Natural killer cell (primary cell): Measurements from ENCODE around the gene RENBP. TPM values are rescaled to one million over a fixed set of nuclear protein-coding genes. Genes with fewer than 3 reads are reported as not detected.

Experiments used
- ATAC-seq, 3 donors: fragments of 150-1000 bp in 2 of 3; fragments of 200-7000 bp in 1 of 3; cut with Tn5 transposase; 1 replicate in 1 of 3; 2 replicates in 2 of 3; pipeline ENCODE4 v1.10.0; 2021; ENCODE audit warnings: mild to moderate bottlenecking in 2 of 3, moderate library complexity in 2 of 3
- DNase-seq, 2 donors: peaks; one replicate each; pipeline versions ENCODE4 v3.0.0 to v3.0.0-alpha.2; 2013 to 2021; ENCODE audit warnings: mixed read lengths in 1 of 2
- H3K27ac ChIP-seq: one replicate; pipeline ENCODE4 v1.5.1; 2013; ENCODE audit warnings: mild to moderate bottlenecking, low read length
- H3K27me3 ChIP-seq: one replicate; pipeline ENCODE4 v1.6.1; 2013; ENCODE audit warnings: low read length; ENCODE audit not compliant: control insufficient read depth, insufficient read depth
- H3K36me3 ChIP-seq: one replicate; pipeline ENCODE4 v1.6.1; 2013; ENCODE audit warnings: low read length; ENCODE audit not compliant: control insufficient read depth, insufficient read depth
- H3K4me1 ChIP-seq: one replicate; pipeline ENCODE4 v1.6.1; 2013; ENCODE audit warnings: low read length; ENCODE audit not compliant: control insufficient read depth, insufficient read depth
- H3K4me3 ChIP-seq: one replicate; pipeline ENCODE4 v1.5.1; 2013; ENCODE audit warnings: low read length
- H3K9me3 ChIP-seq: one replicate; pipeline ENCODE4 v1.6.1; 2013; ENCODE audit warnings: low read length; ENCODE audit not compliant: control insufficient read depth, insufficient read depth
- H3K27ac Mint-ChIP-seq, 2 donors: one replicate each; pipeline ENCODE4 v1.8.0; 2022; ENCODE audit warnings: mild to moderate bottlenecking in 2 of 2, mixed read lengths in 2 of 2, moderate library complexity in 1 of 2
- H3K27me3 Mint-ChIP-seq, 2 donors: one replicate each; pipeline ENCODE4 v1.8.0; 2022; ENCODE audit warnings: low read depth in 2 of 2, mixed read lengths in 2 of 2
- H3K36me3 Mint-ChIP-seq: one replicate; pipeline ENCODE4 v1.8.0; 2022; ENCODE audit warnings: mixed read lengths
- H3K4me1 Mint-ChIP-seq, 2 donors: one replicate each; pipeline ENCODE4 v1.8.0; 2022; ENCODE audit warnings: mixed read lengths in 2 of 2
- H3K4me3 Mint-ChIP-seq: one replicate; pipeline ENCODE4 v1.8.0; 2022; ENCODE audit warnings: mild to moderate bottlenecking, moderate library complexity, mixed read lengths
- H3K9me3 Mint-ChIP-seq, 2 donors: one replicate each; pipeline ENCODE4 v1.8.0; 2022; ENCODE audit warnings: mixed read lengths in 2 of 2
- WGBS: methylation state at CpG from one replicate; pipeline ENCODE4 v1.1.7; 2013; ENCODE audit warnings: missing lambda C conversion rate; ENCODE audit not compliant: insufficient coverage; 5-methylcytosine and 5-hydroxymethylcytosine counted together
- intact Hi-C: fragments of 100-400 bp; cut with micrococcal nuclease; formaldehyde crosslinking; loops from one replicate; pipeline ENCODE4 v1.14.2; 2022
- total RNA-seq, 4 donors: library from RNA; stranded (reverse); fragments of 120-200 nt in 1 of 4; gene quantifications; one replicate each; pipeline versions ENCODE4 v1.2.3 to v1.2.4, GENCODE V29; 2013 to 2022
- TF ChIP-seq, protein P1 (sequence below): fragments of 200-600 bp; IDR thresholded peaks from one replicate; pipeline ENCODE4 v1.8.0; 2022; ENCODE audit warnings: antibody characterized with exemption

RENBP gene
- total RNA-seq, 3 donors from 2014 or later (not counting 1 experiment from before 2014, with no cell fraction given) = 14.3 to 17.1 (median 15.2) TPM

DNA sequence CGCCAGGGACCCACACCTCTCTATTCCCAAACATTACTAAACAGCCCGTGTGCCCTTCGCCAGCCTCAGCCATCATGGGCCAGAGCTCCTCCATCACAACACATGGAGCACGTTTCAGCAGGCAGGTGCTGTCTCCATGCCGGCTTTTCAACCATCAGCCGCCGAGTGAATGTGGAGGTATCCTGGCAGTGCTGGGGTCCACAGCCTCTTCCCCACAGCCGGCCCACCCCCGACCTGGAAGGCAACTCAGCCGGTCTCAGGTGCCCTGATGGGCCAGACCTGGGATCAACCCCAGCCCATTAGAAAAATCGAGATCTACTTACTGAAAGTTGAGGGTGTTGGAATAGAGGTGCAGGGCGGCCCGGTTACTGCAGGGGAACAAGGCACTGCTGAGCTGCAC lies 12.7 kb downstream of the RENBP start:
- intact Hi-C loops = no loop called here
- Mint-ChIP-seq H3K27me3 (no peaks in the 10 kb centered on the region), H3K36me3 (no peaks in the 10 kb centered on the region), H3K27ac (peak overlapping the region in 1 of 2 donors; percentile 76), H3K9me3 (no peaks in the 10 kb centered on the region), H3K4me3 (no peak overlapping the region), H3K4me1 (peaks cover 9 to 34% of the 10 kb centered on the region in 2 donors)
- no peak overlapping the region for H3K4me3 ChIP-seq
- peaks cover 22% of the 10 kb centered on the region for H3K36me3 ChIP-seq
- TF ChIP-seq, protein P1, sequence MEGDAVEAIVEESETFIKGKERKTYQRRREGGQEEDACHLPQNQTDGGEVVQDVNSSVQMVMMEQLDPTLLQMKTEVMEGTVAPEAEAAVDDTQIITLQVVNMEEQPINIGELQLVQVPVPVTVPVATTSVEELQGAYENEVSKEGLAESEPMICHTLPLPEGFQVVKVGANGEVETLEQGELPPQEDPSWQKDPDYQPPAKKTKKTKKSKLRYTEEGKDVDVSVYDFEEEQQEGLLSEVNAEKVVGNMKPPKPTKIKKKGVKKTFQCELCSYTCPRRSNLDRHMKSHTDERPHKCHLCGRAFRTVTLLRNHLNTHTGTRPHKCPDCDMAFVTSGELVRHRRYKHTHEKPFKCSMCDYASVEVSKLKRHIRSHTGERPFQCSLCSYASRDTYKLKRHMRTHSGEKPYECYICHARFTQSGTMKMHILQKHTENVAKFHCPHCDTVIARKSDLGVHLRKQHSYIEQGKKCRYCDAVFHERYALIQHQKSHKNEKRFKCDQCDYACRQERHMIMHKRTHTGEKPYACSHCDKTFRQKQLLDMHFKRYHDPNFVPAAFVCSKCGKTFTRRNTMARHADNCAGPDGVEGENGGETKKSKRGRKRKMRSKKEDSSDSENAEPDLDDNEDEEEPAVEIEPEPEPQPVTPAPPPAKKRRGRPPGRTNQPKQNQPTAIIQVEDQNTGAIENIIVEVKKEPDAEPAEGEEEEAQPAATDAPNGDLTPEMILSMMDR = no peak
- H3K4me1 ChIP-seq = peaks cover 42% of the 10 kb centered on the region
- 97% methylated on average over 13 of the region's 13 CpGs for WGBS
- H3K9me3 ChIP-seq = no peaks in the 10 kb centered on the region
- ATAC-seq = no peak
- no peak for DNase-seq
- no peak overlapping the region for H3K27ac ChIP-seq
- no peaks in the 10 kb centered on the region for H3K27me3 ChIP-seq

DNA sequence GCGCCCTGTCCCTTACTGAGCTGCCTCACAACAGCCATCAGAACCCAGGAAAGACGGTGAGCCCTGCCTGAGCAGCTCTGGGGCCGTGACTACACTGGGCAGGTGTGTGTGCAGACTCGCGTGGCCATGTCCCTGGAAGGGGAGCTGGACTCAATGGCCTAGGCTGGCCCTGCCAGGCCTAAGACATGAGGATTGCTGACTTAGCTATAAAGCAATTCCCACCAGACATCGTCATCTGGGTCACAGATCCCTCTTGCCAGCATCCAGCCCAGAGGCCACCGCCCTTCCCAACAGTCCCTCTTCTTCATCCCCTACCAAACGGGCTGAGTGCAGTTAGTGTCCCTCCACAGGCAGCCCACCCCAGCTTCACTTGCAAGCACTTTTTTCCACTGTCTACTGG lies 13.3 kb downstream of the RENBP start:
- H3K36me3 ChIP-seq = peaks cover 22% of the 10 kb centered on the region
- H3K9me3 ChIP-seq = no peaks in the 10 kb centered on the region
- no peak overlapping the region for H3K4me3 Mint-ChIP-seq
- H3K27me3 ChIP-seq = no peaks in the 10 kb centered on the region
- DNase-seq = no peak
- H3K4me1 ChIP-seq = peaks cover 47% of the 10 kb centered on the region
- H3K27me3 Mint-ChIP-seq = no peaks in the 10 kb centered on the region
- H3K27ac Mint-ChIP-seq = peak overlapping the region in 1 of 2 donors; percentile 76
- intact Hi-C loops = no loop called here
- TF ChIP-seq, protein P1 = no peak
- H3K4me3 ChIP-seq = no peak overlapping the region
- no peaks in the 10 kb centered on the region for H3K9me3 Mint-ChIP-seq
- no peak for ATAC-seq
- WGBS = over 99% methylated on average over 8 of the region's 8 CpGs
- H3K27ac ChIP-seq = no peak overlapping the region
- no peaks in the 10 kb centered on the region for H3K36me3 Mint-ChIP-seq
- peaks cover 9 to 33% of the 10 kb centered on the region in 2 donors for H3K4me1 Mint-ChIP-seq

DNA sequence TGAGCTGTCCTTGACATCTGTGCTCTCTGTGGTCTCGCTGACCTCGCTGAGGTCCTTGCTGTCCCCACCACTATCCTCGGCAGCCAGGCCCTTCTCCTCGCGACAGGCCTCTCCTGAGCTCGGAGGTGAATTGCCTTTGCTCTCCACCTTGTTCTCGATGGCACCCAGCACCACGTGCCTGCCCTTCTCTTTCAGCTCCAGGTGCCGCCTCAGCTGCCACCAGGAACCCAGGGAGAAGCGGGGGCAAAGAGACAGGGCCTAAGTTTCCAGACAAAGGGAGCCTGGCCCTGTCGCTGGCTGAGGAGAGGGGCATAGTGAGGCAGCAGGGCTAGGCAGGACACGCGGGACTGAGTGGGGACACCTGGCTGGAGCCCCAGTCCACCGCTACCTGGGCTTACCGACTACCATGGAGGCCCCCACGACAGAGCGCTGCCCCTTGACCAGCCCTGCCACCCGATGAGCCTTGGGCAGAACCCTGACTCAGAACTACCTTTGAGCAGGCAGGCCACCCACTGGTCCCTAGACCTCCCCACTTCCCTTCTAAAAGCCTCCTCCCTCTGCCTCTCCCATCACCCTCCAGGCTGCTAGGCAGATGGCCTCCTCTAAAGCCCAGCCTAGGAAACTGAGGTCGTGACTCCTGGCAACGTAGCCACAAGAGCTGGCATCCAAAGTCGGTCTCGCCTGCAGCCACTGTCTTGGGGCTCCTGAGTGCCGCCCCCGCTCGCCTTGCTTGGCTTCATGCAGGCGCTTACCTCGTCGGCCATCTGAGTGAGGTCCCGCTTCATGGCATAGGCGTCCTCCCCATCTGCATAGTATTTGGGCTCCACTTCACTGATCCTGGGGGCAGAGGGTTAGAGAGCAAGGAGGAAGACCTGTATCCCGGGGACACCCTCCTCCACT lies 14.2 kb downstream of the RENBP start:
- Mint-ChIP-seq H3K27me3 (no peaks in the 10 kb centered on the region), H3K36me3 (no peaks in the 10 kb centered on the region), H3K4me3 (no peak overlapping the region), H3K9me3 (no peaks in the 10 kb centered on the region), H3K27ac (no peak overlapping the region), H3K4me1 (peaks cover 16 to 39% of the 10 kb centered on the region in 2 donors)
- Histone ChIP-seq H3K4me3 (no peak overlapping the region), H3K27ac (no peak overlapping the region), H3K27me3 (no peaks in the 10 kb centered on the region), H3K36me3 (peaks cover 22% of the 10 kb centered on the region), H3K9me3 (no peaks in the 10 kb centered on the region), H3K4me1 (peaks cover 49% of the 10 kb centered on the region)
- TF ChIP-seq, protein P1 = no peak
- WGBS = 94% methylated on average over 30 of the region's 31 CpGs
- no peak for DNase-seq
- intact Hi-C loops = no loop called here
- ATAC-seq = no peak
